Measurements from ENCODE around the gene ACP7. TPM values are rescaled to one million over a fixed set of nuclear protein-coding genes. Genes with fewer than 3 reads are reported as not detected.

ACP7 gene
- total RNA-seq, 1 donor from 2014 or later = not detected

DNA sequence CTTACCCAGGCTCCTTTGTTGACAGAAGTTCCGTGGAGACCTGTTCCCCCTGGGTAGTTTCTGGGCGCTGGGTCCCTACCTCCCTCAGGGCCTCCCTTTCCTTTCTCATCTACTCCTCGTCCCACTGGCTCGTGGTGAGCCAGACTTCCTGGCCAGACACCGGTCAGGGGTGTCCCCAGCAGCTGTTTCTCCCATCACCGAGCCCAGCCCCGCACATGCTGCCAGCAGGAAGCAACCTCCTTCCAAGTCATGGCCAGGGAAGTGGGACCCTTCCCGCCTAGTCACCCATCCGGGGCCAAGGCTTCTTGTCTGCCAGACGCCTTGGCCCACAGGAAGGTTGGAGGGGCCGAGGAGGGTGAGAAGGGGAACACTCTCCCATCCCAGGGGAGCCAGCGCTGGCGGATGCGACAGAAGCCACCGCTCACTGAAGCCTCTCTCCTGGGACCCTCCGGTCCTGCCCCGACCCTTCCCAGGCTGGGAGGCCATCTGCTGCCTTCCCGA, 47.1 kb downstream of the ACP7 start:
- Mint-ChIP-seq H3K36me3 (no peaks in the 10 kb centered on the region), H3K9me3 (no peaks in the 10 kb centered on the region), H3K4me3 (no peak overlapping the region), H3K27ac (peak overlapping the region; percentile 100), H3K27me3 (ENCODE audit: low read depth) (no peaks in the 10 kb centered on the region), H3K4me1 (peaks cover 84% of the 10 kb centered on the region)
- TF ChIP-seq, protein P1, sequence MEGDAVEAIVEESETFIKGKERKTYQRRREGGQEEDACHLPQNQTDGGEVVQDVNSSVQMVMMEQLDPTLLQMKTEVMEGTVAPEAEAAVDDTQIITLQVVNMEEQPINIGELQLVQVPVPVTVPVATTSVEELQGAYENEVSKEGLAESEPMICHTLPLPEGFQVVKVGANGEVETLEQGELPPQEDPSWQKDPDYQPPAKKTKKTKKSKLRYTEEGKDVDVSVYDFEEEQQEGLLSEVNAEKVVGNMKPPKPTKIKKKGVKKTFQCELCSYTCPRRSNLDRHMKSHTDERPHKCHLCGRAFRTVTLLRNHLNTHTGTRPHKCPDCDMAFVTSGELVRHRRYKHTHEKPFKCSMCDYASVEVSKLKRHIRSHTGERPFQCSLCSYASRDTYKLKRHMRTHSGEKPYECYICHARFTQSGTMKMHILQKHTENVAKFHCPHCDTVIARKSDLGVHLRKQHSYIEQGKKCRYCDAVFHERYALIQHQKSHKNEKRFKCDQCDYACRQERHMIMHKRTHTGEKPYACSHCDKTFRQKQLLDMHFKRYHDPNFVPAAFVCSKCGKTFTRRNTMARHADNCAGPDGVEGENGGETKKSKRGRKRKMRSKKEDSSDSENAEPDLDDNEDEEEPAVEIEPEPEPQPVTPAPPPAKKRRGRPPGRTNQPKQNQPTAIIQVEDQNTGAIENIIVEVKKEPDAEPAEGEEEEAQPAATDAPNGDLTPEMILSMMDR (IDR thresholded peaks at IDR 0.05; ENCODE audit: unreplicated experiment) = no peak
- DNase-seq (ENCODE audit: low spot score in 2 of 2, unreplicated experiment in 2 of 2) = no peak

GRCh38 chr19:39132344-39132969, 48.3 kb downstream of the ACP7 start:
- no peak for DNase-seq (ENCODE audit: low spot score in 2 of 2, unreplicated experiment in 2 of 2)
- Mint-ChIP-seq H3K4me1 (peaks cover 84% of the 10 kb centered on the region), H3K36me3 (no peaks in the 10 kb centered on the region), H3K27me3 (ENCODE audit: low read depth) (no peaks in the 10 kb centered on the region), H3K9me3 (no peaks in the 10 kb centered on the region), H3K4me3 (peak overlapping the region; percentile 25), H3K27ac (peak overlapping the region; percentile 100)
- TF ChIP-seq, protein P1 (IDR thresholded peaks at IDR 0.05; ENCODE audit: unreplicated experiment) = no peak

DNA sequence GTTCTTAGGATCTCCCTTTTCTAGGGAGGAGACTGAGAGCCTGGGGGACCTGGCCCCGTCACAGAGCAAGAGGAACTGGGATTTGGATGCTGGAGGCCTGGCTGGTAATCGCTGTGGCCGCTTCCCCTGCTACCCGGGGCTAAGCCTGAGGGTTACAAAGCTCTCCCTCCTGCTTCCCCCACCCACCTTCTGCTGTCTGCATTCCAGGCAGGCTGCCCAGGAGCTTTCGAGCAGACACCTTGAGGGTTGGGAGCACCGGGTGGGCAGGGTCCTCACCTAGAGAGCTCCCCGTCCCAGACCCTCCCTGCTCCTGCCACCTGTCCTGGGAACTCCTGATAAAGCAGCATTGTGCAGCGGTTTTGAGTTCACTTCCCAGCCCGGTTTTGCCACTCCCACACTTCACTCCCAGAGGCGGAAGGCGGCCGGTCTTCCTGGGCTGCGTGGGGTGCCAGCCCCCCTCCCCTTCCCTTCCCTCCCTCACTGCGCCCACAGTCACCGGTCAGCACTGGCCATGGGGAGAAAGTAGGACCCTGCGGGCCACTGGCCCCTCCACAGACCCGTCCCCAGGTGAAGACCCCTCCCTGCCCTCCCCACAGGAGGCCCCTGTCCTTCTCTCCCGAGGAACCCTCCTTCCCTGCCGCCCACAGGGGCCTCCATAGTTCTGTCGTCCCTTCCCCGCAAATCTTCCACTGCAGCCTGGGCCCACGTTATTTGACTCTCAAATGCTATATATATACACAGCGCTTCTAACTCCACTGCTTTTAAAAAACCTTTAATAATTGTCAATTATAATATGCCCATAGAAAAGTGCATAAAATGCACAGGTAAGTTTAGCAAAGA, 49.5 kb downstream of the ACP7 start:
- TF ChIP-seq, protein P1 (IDR thresholded peaks at IDR 0.05; ENCODE audit: unreplicated experiment) = no peak
- no peaks in the 10 kb centered on the region for H3K9me3 Mint-ChIP-seq
- DNase-seq (ENCODE audit: low spot score in 2 of 2, unreplicated experiment in 2 of 2) = peak in 1 of 2 experiments; percentile 62
- peaks cover 82% of the 10 kb centered on the region for H3K4me1 Mint-ChIP-seq
- H3K4me3 Mint-ChIP-seq = peak overlapping the region; percentile 46
- no peaks in the 10 kb centered on the region for H3K27me3 Mint-ChIP-seq (ENCODE audit: low read depth)
- peak overlapping the region; percentile 100 for H3K27ac Mint-ChIP-seq
- H3K36me3 Mint-ChIP-seq = no peaks in the 10 kb centered on the region

- Mint-ChIP-seq H3K4me3 (no peak overlapping the region), H3K27ac (peak overlapping the region; percentile 100), H3K27me3 (ENCODE audit: low read depth) (no peaks in the 10 kb centered on the region), H3K36me3 (no peaks in the 10 kb centered on the region), H3K4me1 (peaks cover 84% of the 10 kb centered on the region), H3K9me3 (no peaks in the 10 kb centered on the region)
- DNase-seq (ENCODE audit: low spot score in 2 of 2, unreplicated experiment in 2 of 2) = no peak
- TF ChIP-seq, protein P1 (IDR thresholded peaks at IDR 0.05; ENCODE audit: unreplicated experiment) = no peak
Measured at GRCh38 chr19:39135701-39136100, 51.5 kb downstream of the ACP7 start.

GRCh38 chr19:39136225-39136940, 52.2 kb downstream of the ACP7 start:
- no peak for DNase-seq (ENCODE audit: low spot score in 2 of 2, unreplicated experiment in 2 of 2)
- Mint-ChIP-seq H3K27me3 (ENCODE audit: low read depth) (no peaks in the 10 kb centered on the region), H3K4me3 (no peak overlapping the region), H3K9me3 (no peaks in the 10 kb centered on the region), H3K4me1 (peaks cover 84% of the 10 kb centered on the region), H3K27ac (peak overlapping the region; percentile 100), H3K36me3 (no peaks in the 10 kb centered on the region)
- TF ChIP-seq, protein P1 (IDR thresholded peaks at IDR 0.05; ENCODE audit: unreplicated experiment) = no peak
